ENCODE measurements around the gene BNC2. TPM values are rescaled to one million over a fixed set of nuclear protein-coding genes. Genes with fewer than 3 reads are reported as not detected.

Gene BNC2
- total and polyA plus RNA-seq, 2 of the 4 experiments (the other 2 are of a cell fraction) = 15.5 to 45.2 TPM

GRCh38 chr9:16787724-16788123 is 82.7 kb downstream of the BNC2 start:
- peaks cover 6% of the 10 kb centered on the region for H3K4me1 ChIP-seq (ENCODE audit: control insufficient read depth, insufficient read depth, low read length)
- H3K4me2 ChIP-seq (ENCODE audit: low read depth, low read length) = no peak overlapping the region
- H2AFZ ChIP-seq (replicated peaks; ENCODE audit: low read length, poor library complexity) = no peak overlapping the region
- dilution Hi-C loops (cut with HindIII; ENCODE audit: low sequenced_read_pairs, unreplicated experiment) (no loop called here), in situ Hi-C loops (cut with MboI; ENCODE audit: low sequenced_read_pairs) (no loop called here), intact Hi-C loops (cut with micrococcal nuclease) (no loop called here)
- H3K27ac ChIP-seq (ENCODE audit: insufficient read depth, low read length) = no peak overlapping the region
- H3K27me3 ChIP-seq (ENCODE audit: control insufficient read depth, insufficient read depth, low read length) = no peaks in the 10 kb centered on the region
- no peak overlapping the region for H3K56ac ChIP-seq (ENCODE audit: extremely low read depth, insufficient read depth, low read length)
- H2AK5ac ChIP-seq (ENCODE audit: low read depth, low read length) = no peak overlapping the region
- no peak overlapping the region for H2BK120ac ChIP-seq (ENCODE audit: low read depth, low read length)
- WGBS, 2 experiments (ENCODE audit: extremely low coverage in 2 of 2, insufficient read length in 1 of 2) = no CpG with 5 or more reads among the region's 6 CpGs
- no peak overlapping the region for H2BK20ac ChIP-seq (ENCODE audit: low read depth, low read length)
- H3K23ac ChIP-seq (ENCODE audit: low read depth, low read length) = no peak overlapping the region
- H3K9me1 ChIP-seq (ENCODE audit: insufficient read depth, low read length) = no peaks in the 10 kb centered on the region
- no TSS peak for BruUV-seq (replicated peaks)
- H4K91ac ChIP-seq (ENCODE audit: insufficient read depth, low read depth, low read length) = no peak overlapping the region
- H3K14ac ChIP-seq (replicated peaks; ENCODE audit: low read depth, low read length) = peak overlapping the region; percentile 33
- H3K18ac ChIP-seq (ENCODE audit: low read depth, low read length) = no peak overlapping the region
- H3K4me3 ChIP-seq (ENCODE audit: insufficient read depth, low read depth, low read length) = no peak overlapping the region
- H3K36me3 ChIP-seq (ENCODE audit: control insufficient read depth, insufficient read depth, low read length) = no peaks in the 10 kb centered on the region
- ATAC-seq (ENCODE audit: low read depth) (no peak), DNase-seq (peak; percentile 65)
- H3K79me1 ChIP-seq (ENCODE audit: low read depth in 1 of 2, low read length in 2 of 2) = peaks cover 22 to 62% of the 10 kb centered on the region in 2 experiments
- CTCF ChIA-PET = no interaction called here
- H4K20me1 ChIP-seq (ENCODE audit: insufficient read depth, low read length) = no peaks in the 10 kb centered on the region; the same call in 1 of the 2 replicates
- H2AK9ac ChIP-seq (replicated peaks; ENCODE audit: low read depth, low read length, poor library complexity) = no peak overlapping the region
- POLR2A ChIA-PET (ENCODE audit: unreplicated experiment) = no interaction called here
- H3K9ac ChIP-seq (ENCODE audit: low read depth, low read length) = no peak overlapping the region
- no peak overlapping the region for H2BK15ac ChIP-seq (ENCODE audit: low read depth, low read length)
- H3K4ac ChIP-seq (ENCODE audit: low read depth, low read length) = no peak overlapping the region; the same call in 1 of the 2 replicates
- TF ChIP-seq BHLHE40 (IDR thresholded peaks at IDR 0.05; ENCODE audit: low read depth, low read length) (peak; percentile 9; the same call in 1 of the 2 replicates), MXI1 (IDR thresholded peaks at IDR 0.05; ENCODE audit: borderline replicate concordance, low read depth, low read length) (no peak), FOS (IDR thresholded peaks at IDR 0.05; ENCODE audit: low read depth, low read length) (0 out of 2 replicates have a peak, but pooled peaks have one; percentile 10)
- H4K5ac ChIP-seq (ENCODE audit: low read depth, low read length) = no peak overlapping the region
- peak overlapping the region; percentile 25 for H2BK5ac ChIP-seq (ENCODE audit: low read depth, low read length, poor library complexity, severe bottlenecking)
- 0 out of 4 replicates have a peak overlapping the region, but pooled peaks of 1 of the 2 experiments have one; percentile 36 for H4K8ac ChIP-seq (ENCODE audit: low read depth in 2 of 2, low read length in 2 of 2)
- no peaks in the 10 kb centered on the region for H3K9me3 ChIP-seq (ENCODE audit: control insufficient read depth, insufficient read depth, low read length)
